Medulla oblongata (tissue), 1 donor: ENCODE data around the gene ENOX1.

Experiments used
- DNase-seq: peaks from one replicate; pipeline ENCODE4 v3.0.0-alpha.2; 2015; ENCODE audit errors: extremely low spot score

ENOX1 gene

GRCh38 chr13:43315522-43315921 is 471.2 kb downstream of the ENOX1 start:
- DNase-seq = no peak

- DNase-seq = no peak
Observed at GRCh38 chr13:43309311-43309710, 477.5 kb downstream of the ENOX1 start.

- peak; percentile 78 for DNase-seq
Observed at GRCh38 chr13:43307921-43308433, 478.8 kb downstream of the ENOX1 start.

GRCh38 chr13:43307221-43307920 is 479.4 kb downstream of the ENOX1 start:
- DNase-seq = no peak

- no peak for DNase-seq
Observed at GRCh38 chr13:43306372-43306771, 480.4 kb downstream of the ENOX1 start.

- DNase-seq = no peak
Observed at GRCh38 chr13:43305416-43305815, 481.4 kb downstream of the ENOX1 start.

- no peak for DNase-seq
Observed at GRCh38 chr13:43304945-43305344, 481.8 kb downstream of the ENOX1 start.

- no peak for DNase-seq
Observed at GRCh38 chr13:43304449-43304848, 482.3 kb downstream of the ENOX1 start.

GRCh38 chr13:43303033-43303729 is 483.6 kb downstream of the ENOX1 start:
- peak; percentile 84 for DNase-seq

- DNase-seq = no peak
Observed at GRCh38 chr13:43301346-43301969, 485.3 kb downstream of the ENOX1 start.

GRCh38 chr13:43300865-43301264 is 485.9 kb downstream of the ENOX1 start:
- DNase-seq = no peak

GRCh38 chr13:43299374-43299773 is 487.4 kb downstream of the ENOX1 start:
- DNase-seq = no peak

- DNase-seq = no peak
Observed at GRCh38 chr13:43298816-43299215, 488.0 kb downstream of the ENOX1 start.

- no peak for DNase-seq
Observed at GRCh38 chr13:43297967-43298678, 488.6 kb downstream of the ENOX1 start.

- no peak for DNase-seq
Observed at GRCh38 chr13:43295825-43296564, 490.8 kb downstream of the ENOX1 start.

- DNase-seq = no peak
Observed at GRCh38 chr13:43295321-43295720, 491.5 kb downstream of the ENOX1 start.

GRCh38 chr13:43294412-43294811 is 492.4 kb downstream of the ENOX1 start:
- no peak for DNase-seq

GRCh38 chr13:43293986-43294385 is 492.8 kb downstream of the ENOX1 start:
- no peak for DNase-seq

- no peak for DNase-seq
Observed at GRCh38 chr13:43293561-43293960, 493.2 kb downstream of the ENOX1 start.

GRCh38 chr13:43293008-43293407 is 493.8 kb downstream of the ENOX1 start:
- DNase-seq = no peak

- DNase-seq = no peak
Observed at GRCh38 chr13:43291287-43292060, 495.3 kb downstream of the ENOX1 start.
